HEK293 (cell line): ENCODE measurements around the gene SCN10A.

Experiments
- CTCF ChIA-PET: fragments of 350-600 bp; formaldehyde crosslinking; extraction: SDS; loops from one replicate; lab custom pipeline; 2021; ENCODE audit warnings: antibody characterized with exemption; lab: Yijun Ruan, JAX
- POLR2A ChIA-PET: fragments of 300-600 bp; formaldehyde crosslinking; extraction: SDS; loops from one replicate; lab custom pipeline; 2020; ENCODE audit warnings: antibody characterized with exemption, inconsistent platforms; lab: Yijun Ruan, JAX
- H3K27ac ChIP-seq: fragments of 200-500 bp; sonication (Bioruptor generic); 2 replicates; pipeline ENCODE4 v1.5.1; 2014; ENCODE audit warnings: low read depth, low read length, control low read depth, inconsistent platforms; ENCODE audit errors: extremely low read depth
- H3K36me3 ChIP-seq, 2 experiments: fragments of 200-500 bp in 1 of 2; sonication (Bioruptor generic) in 1 of 2; 1 replicate in 1 of 2; 2 replicates in 1 of 2; pipeline ENCODE4 v1.5.1; 2014 to 2017; ENCODE audit warnings: inconsistent platforms in 2 of 2, low read length in 2 of 2; ENCODE audit not compliant: control insufficient read depth in 2 of 2, insufficient read depth in 1 of 2
- H3K4me1 ChIP-seq: fragments of 200-500 bp; sonication (Bioruptor generic); 2 replicates; pipeline ENCODE4 v1.5.1; 2014; ENCODE audit warnings: mild to moderate bottlenecking, low read length, inconsistent platforms; ENCODE audit not compliant: control insufficient read depth, insufficient read depth
- H3K4me3 ChIP-seq: 2 replicates; pipeline ENCODE4 v1.5.1; 2011; ENCODE audit warnings: low read depth, mild to moderate bottlenecking, control low read depth, low read length, moderate library complexity
- H3K9me3 ChIP-seq: fragments of 200-500 bp; sonication (Bioruptor generic); 2 replicates; pipeline ENCODE4 v1.5.1; 2014; ENCODE audit warnings: low read depth, low read length, inconsistent platforms; ENCODE audit not compliant: control insufficient read depth, insufficient read depth
- ATF2 ChIP-seq: fragments of 450-650 bp; formaldehyde crosslinking; IDR thresholded peaks from 2 replicates; pipeline ENCODE4 v1.5.1; 2016; ENCODE audit warnings: missing biosample characterization, missing genetic modification characterization, low read depth
- BCL11A ChIP-seq: fragments of 450-650 bp; formaldehyde crosslinking; IDR thresholded peaks from 2 replicates; pipeline ENCODE4 v1.5.1; 2016; ENCODE audit warnings: low read depth, missing biosample characterization, missing genetic modification characterization
- EGR2 ChIP-seq: fragments of 450-650 bp; formaldehyde crosslinking; IDR thresholded peaks from 2 replicates; pipeline ENCODE4 v1.5.1; 2016; ENCODE audit warnings: low read depth, missing biosample characterization, missing genetic modification characterization
- ELK4 ChIP-seq: IDR thresholded peaks from 2 replicates; pipeline ENCODE4 v1.6.1; 2011; ENCODE audit warnings: mild to moderate bottlenecking, low read depth, low read length, borderline replicate concordance
- PATZ1 ChIP-seq: fragments of 450-650 bp; formaldehyde crosslinking; IDR thresholded peaks from 2 replicates; pipeline ENCODE4 v1.5.1; 2016; ENCODE audit warnings: missing biosample characterization, missing genetic modification characterization
- REST ChIP-seq: fragments of 450-650 bp; formaldehyde crosslinking; IDR thresholded peaks from 2 replicates; pipeline ENCODE4 v1.5.1; 2016; ENCODE audit warnings: missing biosample characterization, missing genetic modification characterization
- SCRT2 ChIP-seq: fragments of 450-650 bp; formaldehyde crosslinking; IDR thresholded peaks from 2 replicates; pipeline ENCODE4 v1.5.1; 2016; ENCODE audit warnings: missing biosample characterization, missing genetic modification characterization
- SP7 ChIP-seq: fragments of 450-650 bp; formaldehyde crosslinking; IDR thresholded peaks from 2 replicates; pipeline ENCODE4 v1.5.1; 2016; ENCODE audit warnings: missing biosample characterization, missing genetic modification characterization
- ZBTB21 ChIP-seq: fragments of 450-650 bp; formaldehyde crosslinking; IDR thresholded peaks from 2 replicates; pipeline ENCODE4 v1.5.1; 2017; ENCODE audit warnings: missing biosample characterization, missing genetic modification characterization
- ZFHX2 ChIP-seq: fragments of 450-650 bp; formaldehyde crosslinking; conservative IDR thresholded peaks from 2 replicates; pipeline ENCODE4 v1.5.1; 2016; ENCODE audit warnings: missing biosample characterization, missing genetic modification characterization
- ZNF184 ChIP-seq: fragments of 450-650 bp; IDR thresholded peaks from 2 replicates; pipeline ENCODE4 v1.5.1; 2018; ENCODE audit warnings: missing biosample characterization, mild to moderate bottlenecking, missing genetic modification characterization
- ZNF341 ChIP-seq: fragments of 450-650 bp; formaldehyde crosslinking; IDR thresholded peaks from 2 replicates; pipeline ENCODE4; 2016; ENCODE audit warnings: low read depth, missing biosample characterization, missing genetic modification characterization
- ZNF354C ChIP-seq: fragments of 450-650 bp; formaldehyde crosslinking; IDR thresholded peaks from 2 replicates; pipeline ENCODE4 v1.5.1; 2016; ENCODE audit warnings: missing biosample characterization, missing genetic modification characterization, low read depth, borderline replicate concordance
- ZNF37A ChIP-seq: fragments of 450-650 bp; IDR thresholded peaks from 2 replicates; pipeline ENCODE4 v1.5.1; 2018; ENCODE audit warnings: missing biosample characterization, missing genetic modification characterization
- ZNF398 ChIP-seq: fragments of 450-650 bp; formaldehyde crosslinking; IDR thresholded peaks from 2 replicates; pipeline ENCODE4 v1.5.1; 2017; ENCODE audit warnings: missing biosample characterization, missing genetic modification characterization
- ZNF514 ChIP-seq: fragments of 450-650 bp; formaldehyde crosslinking; IDR thresholded peaks from 2 replicates; pipeline ENCODE4 v1.5.1; 2016; ENCODE audit warnings: missing biosample characterization, missing genetic modification characterization
- ZNF629 ChIP-seq: fragments of 450-650 bp; formaldehyde crosslinking; IDR thresholded peaks from 2 replicates; pipeline ENCODE4 v1.5.1; 2017; ENCODE audit warnings: missing biosample characterization, missing genetic modification characterization
- ZNF660 ChIP-seq: fragments of 450-650 bp; IDR thresholded peaks from 2 replicates; pipeline ENCODE4 v1.5.1; 2018; ENCODE audit warnings: missing biosample characterization, mild to moderate bottlenecking, missing genetic modification characterization
- ZNF830 ChIP-seq: fragments of 450-650 bp; IDR thresholded peaks from 2 replicates; pipeline ENCODE4 v1.5.0; 2018; ENCODE audit warnings: missing biosample characterization, missing genetic modification characterization, low read depth, mild to moderate bottlenecking, moderate library complexity
- ZSCAN16 ChIP-seq: fragments of 450-650 bp; formaldehyde crosslinking; IDR thresholded peaks from 2 replicates; pipeline ENCODE4 v1.5.1; 2016; ENCODE audit warnings: missing biosample characterization, missing genetic modification characterization
- ZXDB ChIP-seq: fragments of 450-650 bp; formaldehyde crosslinking; IDR thresholded peaks from 2 replicates; pipeline ENCODE4 v1.5.1; 2016; ENCODE audit warnings: missing biosample characterization, missing genetic modification characterization
- TF ChIP-seq, protein P1 (sequence below): fragments of 450-650 bp; formaldehyde crosslinking; IDR thresholded peaks from 2 replicates; pipeline ENCODE4 v1.5.1; 2016; ENCODE audit warnings: missing biosample characterization, missing genetic modification characterization

The SCN10A gene

DNA sequence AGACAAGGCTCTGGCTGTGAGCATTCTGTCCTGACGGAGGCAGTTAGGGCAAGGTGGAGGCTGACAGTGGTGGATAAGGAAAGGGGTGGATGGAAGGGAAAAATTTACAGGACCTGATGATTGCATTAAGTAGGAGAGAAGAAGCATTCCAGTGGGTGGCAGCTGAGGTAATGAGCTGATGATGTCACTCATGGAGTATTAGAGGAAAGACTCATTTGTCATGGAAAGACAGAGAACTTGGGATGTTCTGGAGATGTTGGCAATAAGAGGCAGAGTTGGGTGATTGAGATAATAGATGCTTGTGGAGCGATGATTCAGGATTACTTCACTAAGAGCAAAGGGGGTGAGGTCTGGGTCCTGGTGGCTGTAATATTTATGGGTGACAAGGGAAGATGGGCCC is 102.9 kb downstream of the SCN10A start:
- CTCF ChIA-PET, result no interaction called here
- H3K9me3 ChIP-seq, result no peaks in the 10 kb centered on the region
- TF ChIP-seq ZBTB21 (tag by site-specific recombination) (peak; percentile 76; the same call in 1 of the 2 replicates), ZNF629 (tag by site-specific recombination) (peak; percentile 39), ZNF514 (0 out of 2 replicates have a peak, but pooled peaks have one; percentile 72), ZXDB (tag by site-specific recombination) (no peak), ZNF830 (tag by site-specific recombination) (no peak), ZSCAN16 (tag by site-specific recombination) (no peak), EGR2 (tag by site-specific recombination) (peak; percentile 35; the same call in 1 of the 2 replicates), ZFHX2 (tag by site-specific recombination) (peak; percentile 52), ATF2 (tag by site-specific recombination) (0 out of 2 replicates have a peak, but pooled peaks have one; percentile 31), ELK4 (no peak), PATZ1 (no peak), ZNF660 (0 out of 2 replicates have a peak, but pooled peaks have one; percentile 24), SCRT2 (peak; percentile 60), ZNF398 (peak; percentile 69), SP7 (peak; percentile 69)
- TF ChIP-seq, protein P1, sequence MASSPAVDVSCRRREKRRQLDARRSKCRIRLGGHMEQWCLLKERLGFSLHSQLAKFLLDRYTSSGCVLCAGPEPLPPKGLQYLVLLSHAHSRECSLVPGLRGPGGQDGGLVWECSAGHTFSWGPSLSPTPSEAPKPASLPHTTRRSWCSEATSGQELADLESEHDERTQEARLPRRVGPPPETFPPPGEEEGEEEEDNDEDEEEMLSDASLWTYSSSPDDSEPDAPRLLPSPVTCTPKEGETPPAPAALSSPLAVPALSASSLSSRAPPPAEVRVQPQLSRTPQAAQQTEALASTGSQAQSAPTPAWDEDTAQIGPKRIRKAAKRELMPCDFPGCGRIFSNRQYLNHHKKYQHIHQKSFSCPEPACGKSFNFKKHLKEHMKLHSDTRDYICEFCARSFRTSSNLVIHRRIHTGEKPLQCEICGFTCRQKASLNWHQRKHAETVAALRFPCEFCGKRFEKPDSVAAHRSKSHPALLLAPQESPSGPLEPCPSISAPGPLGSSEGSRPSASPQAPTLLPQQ (tag by site-specific recombination), result peak; percentile 67
- TF ChIP-seq, all 188 proteins: peak for 11
- POLR2A ChIA-PET, result no interaction called here
- Histone ChIP-seq H3K36me3 (no peaks in the 10 kb centered on the region), H3K4me3 (no peak overlapping the region), H3K4me1 (no peaks in the 10 kb centered on the region), H3K27ac (no peak overlapping the region)

DNA sequence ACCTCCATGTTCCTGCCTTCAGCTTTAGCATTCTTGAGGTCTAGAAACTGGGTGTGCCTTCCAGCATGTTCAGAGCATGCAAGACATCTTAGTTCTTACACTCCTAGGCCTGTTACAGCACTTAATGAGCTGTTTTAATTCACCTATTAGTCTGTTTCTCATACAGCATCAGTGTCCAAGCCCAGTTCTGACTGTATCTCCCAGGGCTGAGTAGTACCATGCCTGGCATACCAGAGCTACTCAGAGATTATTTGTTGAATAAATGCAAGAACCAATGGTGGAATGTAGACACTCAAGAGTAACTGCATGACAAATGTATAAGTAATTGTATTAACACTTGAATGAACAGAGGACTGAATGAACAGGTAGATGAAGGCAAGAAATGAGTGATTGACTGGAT is 104.7 kb downstream of the SCN10A start:
- Histone ChIP-seq H3K9me3 (no peaks in the 10 kb centered on the region), H3K4me3 (no peak overlapping the region), H3K36me3 (no peaks in the 10 kb centered on the region), H3K4me1 (no peaks in the 10 kb centered on the region), H3K27ac (no peak overlapping the region)
- TF ChIP-seq REST (tag by site-specific recombination), result no peak
- TF ChIP-seq ZNF354C (tag by site-specific recombination), result no peak
- TF ChIP-seq ZNF37A (tag by site-specific recombination), result no peak
- no peak for TF ChIP-seq BCL11A (tag by site-specific recombination)
- TF ChIP-seq ZNF341 (tag by site-specific recombination), result no peak
- TF ChIP-seq ZNF184, result no peak
- no peak for TF ChIP-seq ZXDB (tag by site-specific recombination)
- CTCF ChIA-PET, result no interaction called here
- POLR2A ChIA-PET, result no interaction called here
